ENCODE data around the gene CMKLR1.

DNA sequence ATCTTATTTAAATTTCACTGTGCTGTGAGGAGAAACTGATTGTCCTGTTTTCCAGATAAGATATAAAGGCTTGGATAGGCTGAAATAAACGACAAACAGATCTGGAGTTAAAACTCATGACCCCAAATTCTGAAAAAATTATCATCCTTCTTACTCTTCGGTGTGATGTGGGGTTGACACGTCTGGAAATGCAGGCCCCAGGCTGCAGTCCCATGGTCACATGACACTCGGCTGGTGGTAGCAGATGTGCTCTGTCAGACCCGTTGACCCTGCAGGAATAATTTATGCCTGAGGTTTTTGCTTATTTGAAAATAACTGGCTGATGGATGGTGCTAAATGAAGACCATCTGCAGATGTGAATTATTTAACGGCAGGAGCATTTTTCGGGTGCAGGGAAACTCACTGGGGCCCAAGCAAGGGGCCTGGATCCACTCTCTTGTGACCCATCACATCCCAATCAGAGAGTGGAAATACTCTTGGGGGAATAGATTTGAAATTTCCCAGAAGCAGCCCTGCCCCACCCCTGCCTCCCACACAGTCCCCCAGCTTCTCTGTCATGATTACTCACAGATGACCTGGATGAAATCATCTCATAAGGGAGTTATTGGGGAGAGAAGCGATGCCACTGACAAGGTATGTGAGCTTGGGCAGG is 47.7 kb upstream of the CMKLR1 start:
- TF ChIP-seq, protein P1, sequence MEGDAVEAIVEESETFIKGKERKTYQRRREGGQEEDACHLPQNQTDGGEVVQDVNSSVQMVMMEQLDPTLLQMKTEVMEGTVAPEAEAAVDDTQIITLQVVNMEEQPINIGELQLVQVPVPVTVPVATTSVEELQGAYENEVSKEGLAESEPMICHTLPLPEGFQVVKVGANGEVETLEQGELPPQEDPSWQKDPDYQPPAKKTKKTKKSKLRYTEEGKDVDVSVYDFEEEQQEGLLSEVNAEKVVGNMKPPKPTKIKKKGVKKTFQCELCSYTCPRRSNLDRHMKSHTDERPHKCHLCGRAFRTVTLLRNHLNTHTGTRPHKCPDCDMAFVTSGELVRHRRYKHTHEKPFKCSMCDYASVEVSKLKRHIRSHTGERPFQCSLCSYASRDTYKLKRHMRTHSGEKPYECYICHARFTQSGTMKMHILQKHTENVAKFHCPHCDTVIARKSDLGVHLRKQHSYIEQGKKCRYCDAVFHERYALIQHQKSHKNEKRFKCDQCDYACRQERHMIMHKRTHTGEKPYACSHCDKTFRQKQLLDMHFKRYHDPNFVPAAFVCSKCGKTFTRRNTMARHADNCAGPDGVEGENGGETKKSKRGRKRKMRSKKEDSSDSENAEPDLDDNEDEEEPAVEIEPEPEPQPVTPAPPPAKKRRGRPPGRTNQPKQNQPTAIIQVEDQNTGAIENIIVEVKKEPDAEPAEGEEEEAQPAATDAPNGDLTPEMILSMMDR (IDR thresholded peaks at IDR 0.05; ENCODE audit: insufficient read depth, low read depth, low read length) = no peak
- no peak for TF ChIP-seq EZH2 (IDR thresholded peaks at IDR 0.05; ENCODE audit: insufficient read depth, low read length)
